ENCODE measurements around the gene ITM2B.

Gene ITM2B

GRCh38 chr13:48316826-48317510 is 84.0 kb downstream of the ITM2B start:
- DNase-seq: no peak

DNA sequence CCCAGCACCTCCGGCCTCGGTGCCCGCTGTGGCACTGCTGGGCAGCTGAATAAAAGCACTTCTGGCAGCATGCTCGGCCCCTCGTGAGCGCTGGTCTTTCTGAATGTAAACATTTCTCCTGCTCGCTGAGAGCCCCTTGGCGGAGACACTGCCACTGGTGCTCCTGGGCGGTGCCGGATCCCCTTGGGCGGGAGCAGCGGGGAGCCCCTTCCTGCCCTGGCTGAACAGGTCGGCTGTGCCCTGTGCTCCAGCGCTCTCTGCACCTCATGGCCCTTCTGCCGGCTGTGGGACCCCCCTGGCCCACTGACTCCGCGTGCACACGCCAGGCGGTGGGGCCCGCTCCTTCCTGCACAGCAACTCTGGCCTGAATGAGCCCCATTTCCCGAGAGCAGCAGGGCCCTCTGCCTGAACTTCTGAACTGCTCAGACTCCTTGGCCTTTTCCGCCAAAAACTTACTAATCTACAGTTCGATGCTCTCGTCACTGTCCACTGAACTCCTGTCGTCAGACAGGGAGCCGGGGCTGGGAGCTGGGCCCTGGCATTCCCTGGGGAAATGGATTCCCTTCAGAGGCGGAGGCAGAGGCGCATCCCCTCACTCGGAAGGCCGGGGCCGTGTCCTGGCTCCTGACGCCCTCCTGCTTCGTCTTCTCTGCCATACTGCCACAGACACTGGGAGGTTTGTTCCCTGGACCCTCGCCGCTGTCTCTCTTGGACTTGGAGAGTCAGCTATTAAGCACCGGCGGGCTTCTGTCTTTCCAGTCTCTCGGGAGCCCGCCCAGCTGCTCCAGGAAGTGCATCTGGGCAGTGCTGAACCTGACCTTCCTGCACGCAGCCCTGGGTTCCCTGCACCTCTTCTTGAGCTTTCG is 84.7 kb downstream of the ITM2B start:
- DNase-seq: no peak

- DNase-seq: no peak
These were observed 85.4 kb downstream of the ITM2B start for GRCh38 chr13:48318377-48318811.

DNA sequence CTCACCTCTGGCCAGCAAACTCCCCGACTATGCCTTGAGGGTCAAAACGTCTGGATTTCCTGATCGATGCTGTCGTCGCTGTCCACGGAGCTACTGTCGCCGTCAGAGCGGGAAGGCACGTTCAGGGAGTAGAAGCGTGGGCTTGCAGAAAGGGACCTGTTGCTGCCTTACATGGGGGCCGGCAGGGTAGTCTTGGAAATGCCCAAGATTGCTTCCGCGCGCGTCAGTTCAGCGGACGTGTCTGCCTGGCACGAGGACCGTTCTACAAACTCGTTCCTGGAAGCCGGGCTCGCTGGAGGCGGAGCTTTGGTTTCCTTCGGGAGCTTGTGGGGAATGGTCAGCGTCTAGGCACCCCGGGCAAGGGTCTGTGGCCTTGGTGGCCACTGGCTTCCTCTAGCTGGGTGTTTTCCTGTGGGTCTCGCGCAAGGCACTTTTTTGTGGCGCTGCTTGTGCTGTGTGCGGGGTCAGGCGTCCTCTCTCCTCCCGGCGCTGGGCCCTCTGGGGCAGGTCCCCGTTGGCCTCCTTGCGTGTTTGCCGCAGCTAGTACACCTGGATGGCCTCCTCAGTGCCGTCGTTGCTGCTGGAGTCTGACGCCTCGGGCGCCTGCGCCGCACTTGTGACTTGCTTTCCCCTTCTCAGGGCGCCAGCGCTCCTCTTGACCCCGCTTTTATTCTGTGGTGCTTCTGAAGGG is 86.0 kb downstream of the ITM2B start:
- DNase-seq: no peak
